PFSK-1 (cell line): Measurements from ENCODE around the gene SERPINA5.

Experiments used
- POLR2AphosphoS5 ChIP-seq: IDR thresholded peaks from 2 replicates; pipeline ENCODE4 v1.6.1; 2012; ENCODE audit warnings: low read depth, mild to moderate bottlenecking, control low read depth, low read length, moderate library complexity
- TF ChIP-seq, protein P1 (sequence below), 2 experiments: IDR thresholded peaks; 2 replicates each; pipeline versions ENCODE4 v1.6.1 to v1.8.0; 2011 to 2012; ENCODE audit warnings: low read depth in 2 of 2, low read length in 2 of 2, control low read depth in 1 of 2, inconsistent platforms in 1 of 2, mild to moderate bottlenecking in 1 of 2, moderate library complexity in 1 of 2; ENCODE audit not compliant: insufficient read depth in 1 of 2

DNA sequence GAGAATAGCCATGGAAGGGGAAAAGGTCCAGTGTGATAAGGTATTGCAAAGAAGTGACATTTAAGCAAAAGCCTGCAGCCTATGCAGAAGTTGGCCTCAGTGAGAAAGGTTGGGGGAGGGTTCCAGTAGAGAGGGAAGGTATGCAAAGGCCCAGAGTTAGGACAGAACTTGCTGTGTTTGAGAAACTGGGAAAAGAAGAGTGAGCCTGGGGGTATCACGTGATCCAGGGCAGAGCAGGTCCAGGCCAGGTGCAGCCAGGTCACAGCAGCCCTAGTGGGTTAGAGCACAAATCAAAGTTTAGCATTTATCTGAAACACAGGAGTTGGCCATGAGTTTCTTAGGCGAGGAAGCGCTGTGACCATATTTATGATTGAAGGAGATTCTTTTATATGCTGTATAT, 1.6 kb downstream of the SERPINA5 start:
- TF ChIP-seq POLR2AphosphoS5 = no peak
- TF ChIP-seq, protein P1, sequence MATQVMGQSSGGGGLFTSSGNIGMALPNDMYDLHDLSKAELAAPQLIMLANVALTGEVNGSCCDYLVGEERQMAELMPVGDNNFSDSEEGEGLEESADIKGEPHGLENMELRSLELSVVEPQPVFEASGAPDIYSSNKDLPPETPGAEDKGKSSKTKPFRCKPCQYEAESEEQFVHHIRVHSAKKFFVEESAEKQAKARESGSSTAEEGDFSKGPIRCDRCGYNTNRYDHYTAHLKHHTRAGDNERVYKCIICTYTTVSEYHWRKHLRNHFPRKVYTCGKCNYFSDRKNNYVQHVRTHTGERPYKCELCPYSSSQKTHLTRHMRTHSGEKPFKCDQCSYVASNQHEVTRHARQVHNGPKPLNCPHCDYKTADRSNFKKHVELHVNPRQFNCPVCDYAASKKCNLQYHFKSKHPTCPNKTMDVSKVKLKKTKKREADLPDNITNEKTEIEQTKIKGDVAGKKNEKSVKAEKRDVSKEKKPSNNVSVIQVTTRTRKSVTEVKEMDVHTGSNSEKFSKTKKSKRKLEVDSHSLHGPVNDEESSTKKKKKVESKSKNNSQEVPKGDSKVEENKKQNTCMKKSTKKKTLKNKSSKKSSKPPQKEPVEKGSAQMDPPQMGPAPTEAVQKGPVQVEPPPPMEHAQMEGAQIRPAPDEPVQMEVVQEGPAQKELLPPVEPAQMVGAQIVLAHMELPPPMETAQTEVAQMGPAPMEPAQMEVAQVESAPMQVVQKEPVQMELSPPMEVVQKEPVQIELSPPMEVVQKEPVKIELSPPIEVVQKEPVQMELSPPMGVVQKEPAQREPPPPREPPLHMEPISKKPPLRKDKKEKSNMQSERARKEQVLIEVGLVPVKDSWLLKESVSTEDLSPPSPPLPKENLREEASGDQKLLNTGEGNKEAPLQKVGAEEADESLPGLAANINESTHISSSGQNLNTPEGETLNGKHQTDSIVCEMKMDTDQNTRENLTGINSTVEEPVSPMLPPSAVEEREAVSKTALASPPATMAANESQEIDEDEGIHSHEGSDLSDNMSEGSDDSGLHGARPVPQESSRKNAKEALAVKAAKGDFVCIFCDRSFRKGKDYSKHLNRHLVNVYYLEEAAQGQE (IDR thresholded peaks at IDR 0.05; ENCODE audit: insufficient read depth in 1 of 2, low read depth in 2 of 2, low read length in 2 of 2) = no peak
